ENCODE results near the gene PPP5C. TPM values are rescaled to one million over a fixed set of nuclear protein-coding genes. Genes with fewer than 3 reads are reported as not detected.

PPP5C gene
- total and polyA plus RNA-seq, 9 of the 15 experiments (the other 6 are each of a cell fraction or from before 2014, with no cell fraction given) = 1.9 to 166 (median 108) TPM

DNA sequence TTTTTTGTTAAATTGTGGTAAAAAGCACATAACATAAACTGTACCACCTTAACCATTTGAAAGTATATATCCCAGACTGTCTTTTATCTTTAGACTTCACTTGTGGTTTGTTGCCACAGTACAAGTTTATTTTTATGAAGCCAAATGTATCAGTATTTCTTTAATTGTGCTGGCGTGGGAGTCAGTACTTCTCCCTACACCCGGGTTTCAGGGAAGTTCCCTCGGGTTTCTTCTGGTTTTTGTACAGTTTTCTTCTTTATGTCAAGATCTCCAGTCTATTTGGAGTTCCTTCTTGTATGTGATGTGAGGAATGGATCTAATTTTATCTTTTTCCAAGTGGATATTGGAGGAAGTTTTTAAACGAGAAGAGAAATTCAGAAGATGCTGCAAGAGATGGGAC lies 46.0 kb downstream of the PPP5C start:
- peaks cover 43% of the 10 kb centered on the region; the same call in 2 of the 3 replicates for H3K36me3 ChIP-seq (ENCODE audit: control insufficient read depth, insufficient read depth, low read length)
- no peak overlapping the region for H3K9ac ChIP-seq (ENCODE audit: insufficient read depth in 1 of 2, low read depth in 2 of 2, low read length in 2 of 2)
- H3K4me3 ChIP-seq = no peak overlapping the region
- ChIA-PET POLR2A (interaction anchor here (0.7 kb wide), 2 partner anchors 23 to 91 kb away, joined by 3 read pairs; no protein-coding TSS in a partner anchor), CTCF (ENCODE audit: low intra/inter-chr PET ratio) (interaction anchor here (0.6 kb wide), 1 partner anchor 94 kb away, joined by 3 read pairs; no protein-coding TSS in a partner anchor)
- DNase-seq (ENCODE audit: extremely low read depth in 1 of 4, low spot score in 3 of 4) (no peak), ATAC-seq (no peak), FAIRE-seq (no peak)
- no peak overlapping the region for H3K27ac ChIP-seq (ENCODE audit: extremely low read depth, low read depth, low read length)
- no TSS peak for BruUV-seq (replicated peaks)
- no peaks in the 10 kb centered on the region for H4K20me1 ChIP-seq (replicated peaks; ENCODE audit: control insufficient read depth, insufficient read depth, low read length)
- no peaks in the 10 kb centered on the region for H3K9me1 ChIP-seq (ENCODE audit: control insufficient read depth, insufficient read depth, low read length)
- 63% methylated on average over 4 of the region's 4 CpGs for WGBS (ENCODE audit: insufficient coverage, low coverage, missing lambda C conversion rate)
- peaks cover 0 to 23% of the 10 kb centered on the region in 2 experiments; a peak in 2 of 5 replicates for H3K4me1 ChIP-seq (replicated peaks in 1 of 2; ENCODE audit: control insufficient read depth in 2 of 2, insufficient read depth in 2 of 2, low read length in 2 of 2)
- intact Hi-C loops (cut with micrococcal nuclease) (no loop called here), in situ Hi-C loops (cut with MboI) (no loop called here)
- H3K4me2 ChIP-seq (ENCODE audit: insufficient read depth, low read length) = no peak overlapping the region
- TF ChIP-seq, protein P1, sequence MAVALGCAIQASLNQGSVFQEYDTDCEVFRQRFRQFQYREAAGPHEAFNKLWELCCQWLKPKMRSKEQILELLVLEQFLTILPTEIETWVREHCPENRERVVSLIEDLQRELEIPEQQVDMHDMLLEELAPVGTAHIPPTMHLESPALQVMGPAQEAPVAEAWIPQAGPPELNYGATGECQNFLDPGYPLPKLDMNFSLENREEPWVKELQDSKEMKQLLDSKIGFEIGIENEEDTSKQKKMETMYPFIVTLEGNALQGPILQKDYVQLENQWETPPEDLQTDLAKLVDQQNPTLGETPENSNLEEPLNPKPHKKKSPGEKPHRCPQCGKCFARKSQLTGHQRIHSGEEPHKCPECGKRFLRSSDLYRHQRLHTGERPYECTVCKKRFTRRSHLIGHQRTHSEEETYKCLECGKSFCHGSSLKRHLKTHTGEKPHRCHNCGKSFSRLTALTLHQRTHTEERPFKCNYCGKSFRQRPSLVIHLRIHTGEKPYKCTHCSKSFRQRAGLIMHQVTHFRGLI (CRISPR knock-in tag; IDR thresholded peaks at IDR 0.05) = no peak
- TF ChIP-seq SMAD2 (IDR thresholded peaks at IDR 0.05; ENCODE audit: low read depth, low read length) = no peak
- TF ChIP-seq POLR3G (IDR thresholded peaks at IDR 0.05; ENCODE audit: extremely low read depth, insufficient read length, insufficient replicate concordance) = no peak
- no peak for TF ChIP-seq POLR3A (IDR thresholded peaks at IDR 0.05; ENCODE audit: borderline replicate concordance, extremely low read depth, insufficient read depth, insufficient read length)
- no peak for TF ChIP-seq TAF15 (IDR thresholded peaks at IDR 0.05; ENCODE audit: low read depth, low read length)
- no peak for TF ChIP-seq HNRNPLL (IDR thresholded peaks at IDR 0.05; ENCODE audit: low read depth, low read length, poor library complexity, severe bottlenecking)
- TF ChIP-seq SUPT5H (IDR thresholded peaks at IDR 0.05) = no peak
- TF ChIP-seq CREB1 (IDR thresholded peaks at IDR 0.05) = no peak
- TF ChIP-seq CREB1 (CRISPR knock-in tag; IDR thresholded peaks at IDR 0.05) = no peak
- no peak for TF ChIP-seq NFE2L1 (tag; IDR thresholded peaks at IDR 0.05; ENCODE audit: borderline replicate concordance, low read depth)
- peaks cover 2 to 5% of the 10 kb centered on the region in 2 experiments; a peak in 2 of 5 replicates for H3K27me3 ChIP-seq (ENCODE audit: control insufficient read depth in 2 of 2, insufficient read depth in 2 of 2, low read length in 2 of 2)
- H3K9me3 ChIP-seq (replicated peaks; ENCODE audit: control insufficient read depth, insufficient read depth, low read depth, low read length) = no peaks in the 10 kb centered on the region
- H2AFZ ChIP-seq (ENCODE audit: low read depth, low read length) = no peak overlapping the region
- no peaks in the 10 kb centered on the region for H3K79me2 ChIP-seq (ENCODE audit: control insufficient read depth, insufficient read depth, low read length)
